PC-9 (cell line): Measurements from ENCODE around the gene PDE3A. TPM values are rescaled to one million over a fixed set of nuclear protein-coding genes. Genes with fewer than 3 reads are reported as not detected.

ENCODE experiments used
- BruUV-seq: library from RNA; stranded (reverse); fragments of 400-500 nt; replicated peaks from 2 replicates; lab custom pipeline; 2021; lab: Mats Ljungman, UMichigan
- CTCF ChIA-PET: fragments of 300-600 bp; sonication (Branson Sonifier 250); formaldehyde crosslinking; loops from one replicate; lab custom pipeline; 2022; ENCODE audit warnings: antibody characterized with exemption; lab: Charles Lee
- POLR2A ChIA-PET: fragments of 300-600 bp; sonication (Branson Sonifier 250); formaldehyde crosslinking; loops from one replicate; lab custom pipeline; 2022; ENCODE audit warnings: antibody characterized with exemption; ENCODE audit not compliant: unreplicated experiment; lab: Charles Lee
- DNase-seq, 2 experiments: peaks; one replicate each; pipeline versions ENCODE4 v3.0.0 to v3.0.0-alpha.2; 2015 to 2022; ENCODE audit warnings: mixed read lengths in 1 of 2
- H2AFZ ChIP-seq: fragments of 200-600 bp; sonication (generic); 2 replicates; pipeline ENCODE4 v1.8.1; 2017; ENCODE audit warnings: antibody characterized with exemption
- H3F3A ChIP-seq: fragments of 200-600 bp; sonication (generic); 2 replicates; pipeline ENCODE4 v1.8.1; 2017; ENCODE audit warnings: antibody characterized with exemption, mild to moderate bottlenecking, low read depth; ENCODE audit not compliant: insufficient read depth
- H3K27ac ChIP-seq: fragments of 200-600 bp; sonication (generic); 2 replicates; pipeline ENCODE4 v1.6.1; 2016; ENCODE audit warnings: mixed run types
- H3K27me3 ChIP-seq: fragments of 200-600 bp; sonication (generic); 2 replicates; pipeline ENCODE4 v1.6.1; 2016; ENCODE audit warnings: low read depth, mixed run types; ENCODE audit not compliant: insufficient read depth
- H3K36me3 ChIP-seq: fragments of 200-600 bp; sonication (generic); 2 replicates; pipeline ENCODE4 v1.6.1; 2016; ENCODE audit warnings: low read depth, mixed run types
- H3K4me1 ChIP-seq: fragments of 200-600 bp; sonication (generic); replicated peaks from 2 replicates; pipeline ENCODE4 v1.6.1; 2016; ENCODE audit warnings: mixed run types; ENCODE audit not compliant: insufficient read depth
- H3K4me2 ChIP-seq: fragments of 200-600 bp; sonication (generic); 2 replicates; pipeline ENCODE4 v1.6.1; 2017; ENCODE audit warnings: mixed run types
- H3K4me3 ChIP-seq: fragments of 200-600 bp; sonication (generic); 2 replicates; pipeline ENCODE4 v1.6.1; 2016; ENCODE audit warnings: mixed run types
- H3K79me2 ChIP-seq: fragments of 200-600 bp; sonication (generic); 2 replicates; pipeline ENCODE4 v1.6.1; 2017; ENCODE audit warnings: low read depth, mixed run types
- H3K9me2 ChIP-seq: fragments of 200-600 bp; sonication (generic); 2 replicates; pipeline ENCODE4 v1.8.1; 2017; ENCODE audit warnings: mild to moderate bottlenecking; ENCODE audit not compliant: insufficient read depth
- H3K9me3 ChIP-seq: fragments of 200-600 bp; sonication (generic); 2 replicates; pipeline ENCODE4 v1.8.1; 2016; ENCODE audit warnings: low read depth; ENCODE audit not compliant: insufficient read depth
- H4K20me1 ChIP-seq: fragments of 200-600 bp; sonication (generic); 2 replicates; pipeline ENCODE4 v1.8.1; 2017; ENCODE audit not compliant: insufficient read depth
- EZH2 ChIP-seq: fragments of 200-600 bp; sonication (generic); IDR thresholded peaks from 2 replicates; pipeline ENCODE4 v1.8.0; 2017; ENCODE audit warnings: antibody characterized with exemption, low read depth
- intact Hi-C: fragments of 100-400 bp; cut with micrococcal nuclease; formaldehyde crosslinking; loops from one replicate; pipeline ENCODE4 v1.10.0; 2022; ENCODE audit not compliant: unreplicated experiment
- total RNA-seq: library from RNA; stranded (reverse); gene quantifications from 2 replicates; pipeline ENCODE4 v1.2.3, GENCODE V29; 2021
- TF ChIP-seq, protein P1 (sequence below): fragments of 200-600 bp; sonication (generic); conservative IDR thresholded peaks from 2 replicates; pipeline ENCODE4 v1.6.1; 2017; ENCODE audit warnings: mixed run types, antibody characterized with exemption, mild to moderate bottlenecking, moderate library complexity

The PDE3A gene
- total RNA-seq, 1 experiment from 2014 or later: not detected

DNA sequence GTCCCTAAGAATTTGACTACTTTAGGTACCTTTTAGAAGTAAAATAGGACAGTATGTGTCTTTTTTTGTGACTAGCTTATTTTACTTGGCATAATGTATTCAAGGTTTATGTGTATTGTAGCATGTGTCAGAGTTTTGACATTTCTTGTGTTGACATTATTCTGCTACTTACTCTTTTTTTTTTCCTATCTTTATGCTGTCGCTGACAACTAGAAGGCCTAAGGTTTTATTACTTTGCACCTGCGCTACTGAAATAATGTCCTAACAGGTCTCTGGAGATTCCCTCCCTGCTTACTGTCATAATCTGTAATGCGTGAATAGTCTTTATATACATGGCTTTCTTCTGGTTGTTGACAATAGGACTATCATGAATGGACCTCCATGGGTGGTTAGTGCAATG is 43.0 kb downstream of the PDE3A start:
- Histone ChIP-seq H4K20me1 (no peaks in the 10 kb centered on the region), H3K4me2 (no peak overlapping the region), H3K4me1 (no peaks in the 10 kb centered on the region), H3K27ac (no peak overlapping the region), H3K9me3 (no peaks in the 10 kb centered on the region), H3K79me2 (no peaks in the 10 kb centered on the region), H3K36me3 (no peaks in the 10 kb centered on the region), H3K9me2 (no peaks in the 10 kb centered on the region), H3K4me3 (no peak overlapping the region), H3K27me3 (no peaks in the 10 kb centered on the region), H2AFZ (no peak overlapping the region), H3F3A (no peaks in the 10 kb centered on the region)
- TF ChIP-seq, protein P1, sequence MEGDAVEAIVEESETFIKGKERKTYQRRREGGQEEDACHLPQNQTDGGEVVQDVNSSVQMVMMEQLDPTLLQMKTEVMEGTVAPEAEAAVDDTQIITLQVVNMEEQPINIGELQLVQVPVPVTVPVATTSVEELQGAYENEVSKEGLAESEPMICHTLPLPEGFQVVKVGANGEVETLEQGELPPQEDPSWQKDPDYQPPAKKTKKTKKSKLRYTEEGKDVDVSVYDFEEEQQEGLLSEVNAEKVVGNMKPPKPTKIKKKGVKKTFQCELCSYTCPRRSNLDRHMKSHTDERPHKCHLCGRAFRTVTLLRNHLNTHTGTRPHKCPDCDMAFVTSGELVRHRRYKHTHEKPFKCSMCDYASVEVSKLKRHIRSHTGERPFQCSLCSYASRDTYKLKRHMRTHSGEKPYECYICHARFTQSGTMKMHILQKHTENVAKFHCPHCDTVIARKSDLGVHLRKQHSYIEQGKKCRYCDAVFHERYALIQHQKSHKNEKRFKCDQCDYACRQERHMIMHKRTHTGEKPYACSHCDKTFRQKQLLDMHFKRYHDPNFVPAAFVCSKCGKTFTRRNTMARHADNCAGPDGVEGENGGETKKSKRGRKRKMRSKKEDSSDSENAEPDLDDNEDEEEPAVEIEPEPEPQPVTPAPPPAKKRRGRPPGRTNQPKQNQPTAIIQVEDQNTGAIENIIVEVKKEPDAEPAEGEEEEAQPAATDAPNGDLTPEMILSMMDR: no peak
- TF ChIP-seq EZH2: no peak
- no peak for DNase-seq
- ChIA-PET CTCF (no interaction called here), POLR2A (no interaction called here)
- intact Hi-C loops: no loop called here
- no TSS peak for BruUV-seq

DNA sequence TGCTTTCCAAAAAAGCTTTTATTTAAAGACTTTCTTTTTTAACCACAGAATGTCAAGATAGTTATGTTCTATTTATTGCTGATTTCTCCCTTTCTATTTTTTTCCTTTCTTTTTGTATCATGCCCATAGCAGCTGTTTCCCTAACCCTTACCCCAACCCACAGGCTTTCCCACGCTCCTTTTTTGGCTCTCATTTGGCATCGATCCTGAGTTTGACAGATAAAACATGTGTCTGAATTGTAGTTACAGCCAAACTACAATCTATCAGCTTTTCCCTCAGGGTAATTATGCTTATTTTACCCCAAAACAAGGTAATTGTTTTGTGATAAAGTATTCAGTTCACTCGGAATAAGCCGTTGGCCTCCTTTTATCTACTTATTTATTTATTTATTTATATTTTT is 46.7 kb downstream of the PDE3A start:
- Histone ChIP-seq H3K36me3 (no peaks in the 10 kb centered on the region), H3K9me2 (no peaks in the 10 kb centered on the region), H3K79me2 (no peaks in the 10 kb centered on the region), H3K4me2 (no peak overlapping the region), H3K27me3 (no peaks in the 10 kb centered on the region), H3F3A (no peaks in the 10 kb centered on the region), H3K4me1 (no peaks in the 10 kb centered on the region), H3K4me3 (no peak overlapping the region), H3K9me3 (no peaks in the 10 kb centered on the region), H2AFZ (no peak overlapping the region), H4K20me1 (no peaks in the 10 kb centered on the region), H3K27ac (no peak overlapping the region)
- no peak for DNase-seq
- POLR2A ChIA-PET: no interaction called here
- CTCF ChIA-PET: no interaction called here
- intact Hi-C loops: no loop called here
- TF ChIP-seq, protein P1: no peak
- no peak for TF ChIP-seq EZH2
- no TSS peak for BruUV-seq

DNA sequence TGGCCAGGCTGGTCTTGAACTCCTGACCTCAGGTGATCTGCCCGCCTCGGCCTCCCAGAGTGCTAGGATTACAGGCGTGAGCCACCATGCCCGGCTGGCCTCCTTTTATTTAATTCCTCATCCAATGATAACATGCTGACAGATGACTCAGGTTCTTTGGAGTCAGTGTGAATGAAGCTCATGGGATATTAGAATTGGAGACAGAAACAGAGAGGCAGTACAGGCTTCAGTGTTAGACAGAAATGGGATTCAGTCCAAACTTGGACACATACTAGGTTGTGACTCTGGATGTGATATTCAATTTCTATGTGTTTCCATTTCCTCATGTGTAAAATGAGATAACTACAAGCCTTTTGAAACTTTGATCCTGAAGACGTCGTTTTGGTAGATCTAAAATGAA is 47.3 kb downstream of the PDE3A start:
- Histone ChIP-seq H3K4me1 (no peaks in the 10 kb centered on the region), H3K9me2 (no peaks in the 10 kb centered on the region), H3K36me3 (no peaks in the 10 kb centered on the region), H3K79me2 (no peaks in the 10 kb centered on the region), H3K9me3 (no peaks in the 10 kb centered on the region), H2AFZ (no peak overlapping the region), H3K27me3 (no peaks in the 10 kb centered on the region), H3K4me3 (no peak overlapping the region), H3K4me2 (no peak overlapping the region), H3K27ac (no peak overlapping the region), H4K20me1 (no peaks in the 10 kb centered on the region), H3F3A (no peaks in the 10 kb centered on the region)
- DNase-seq: no peak
- intact Hi-C loops: no loop called here
- POLR2A ChIA-PET: no interaction called here
- BruUV-seq: no TSS peak
- TF ChIP-seq EZH2: no peak
- TF ChIP-seq, protein P1: no peak
- CTCF ChIA-PET: no interaction called here
